Activated naive CD8-positive, alpha-beta T cell treated with anti-CD3 and anti-CD28 coated beads, Interleukin-2, amount 50 U/mL, for 24 hours (primary cell): Measurements from ENCODE around the gene HERC5.

Experiments used
- ATAC-seq: fragments of 150-1000 bp; cut with Tn5 transposase; one replicate; pipeline ENCODE4 v1.10.0; 2021
- DNase-seq: peaks from one replicate; pipeline ENCODE4 v3.0.0; 2021
- H3K27ac Mint-ChIP-seq: one replicate; pipeline ENCODE4 v1.8.0; 2021; ENCODE audit warnings: mild to moderate bottlenecking, mixed read lengths
- H3K27me3 Mint-ChIP-seq: one replicate; pipeline ENCODE4 v1.8.0; 2021; ENCODE audit warnings: mixed read lengths
- H3K36me3 Mint-ChIP-seq: one replicate; pipeline ENCODE4 v1.8.0; 2021; ENCODE audit warnings: low read depth, mixed read lengths
- H3K4me1 Mint-ChIP-seq: one replicate; pipeline ENCODE4 v1.8.0; 2021; ENCODE audit warnings: mixed read lengths
- H3K4me3 Mint-ChIP-seq: one replicate; pipeline ENCODE4 v1.8.0; 2021; ENCODE audit warnings: mild to moderate bottlenecking, moderate library complexity, mixed read lengths
- H3K9me3 Mint-ChIP-seq: one replicate; pipeline ENCODE4 v1.8.0; 2021; ENCODE audit warnings: mixed read lengths

Gene HERC5

GRCh38 chr4:88465653-88466192 lies 8.8 kb downstream of the HERC5 start:
- Mint-ChIP-seq H3K27ac (no peak overlapping the region), H3K4me3 (no peak overlapping the region)
- ATAC-seq: no peak

GRCh38 chr4:88467392-88467791 lies 10.5 kb downstream of the HERC5 start:
- DNase-seq (no peak), ATAC-seq (no peak)
- no peaks in the 10 kb centered on the region for H3K27me3 Mint-ChIP-seq
- H3K4me3 Mint-ChIP-seq: no peak overlapping the region
- no peak overlapping the region for H3K27ac Mint-ChIP-seq
- peaks cover 3% of the 10 kb centered on the region for H3K4me1 Mint-ChIP-seq
- H3K36me3 Mint-ChIP-seq: peaks cover 31% of the 10 kb centered on the region
- no peaks in the 10 kb centered on the region for H3K9me3 Mint-ChIP-seq

More at GRCh38 chr4:88465653-88466192, 8.8 kb downstream of the HERC5 start:
- H3K4me1 Mint-ChIP-seq: peaks cover 5% of the 10 kb centered on the region
- H3K27me3 Mint-ChIP-seq: no peaks in the 10 kb centered on the region
- peaks cover 27% of the 10 kb centered on the region for H3K36me3 Mint-ChIP-seq
- no peak for DNase-seq
- H3K9me3 Mint-ChIP-seq: no peaks in the 10 kb centered on the region

GRCh38 chr4:88477229-88477860 lies 20.4 kb downstream of the HERC5 start:
- no peaks in the 10 kb centered on the region for H3K9me3 Mint-ChIP-seq
- no peak for DNase-seq
- no peak overlapping the region for H3K27ac Mint-ChIP-seq
- H3K27me3 Mint-ChIP-seq: no peaks in the 10 kb centered on the region
- no peak overlapping the region for H3K4me3 Mint-ChIP-seq
- ATAC-seq: no peak
- no peaks in the 10 kb centered on the region for H3K4me1 Mint-ChIP-seq
- peaks cover 15% of the 10 kb centered on the region for H3K36me3 Mint-ChIP-seq

- ATAC-seq: no peak
- Mint-ChIP-seq H3K9me3 (no peaks in the 10 kb centered on the region), H3K27me3 (no peaks in the 10 kb centered on the region), H3K4me1 (no peaks in the 10 kb centered on the region), H3K4me3 (no peak overlapping the region), H3K36me3 (peaks cover 13% of the 10 kb centered on the region), H3K27ac (no peak overlapping the region)
- DNase-seq: no peak
These were observed 21.3 kb downstream of the HERC5 start for GRCh38 chr4:88478247-88478646.

- Mint-ChIP-seq H3K36me3 (peaks cover 6% of the 10 kb centered on the region), H3K4me3 (no peak overlapping the region), H3K4me1 (no peaks in the 10 kb centered on the region), H3K9me3 (no peaks in the 10 kb centered on the region), H3K27me3 (no peaks in the 10 kb centered on the region), H3K27ac (no peak overlapping the region)
- DNase-seq (no peak), ATAC-seq (no peak)
These were observed 24.6 kb downstream of the HERC5 start for GRCh38 chr4:88481537-88481936.

GRCh38 chr4:88489100-88489761 lies 32.3 kb downstream of the HERC5 start:
- Mint-ChIP-seq H3K9me3 (no peaks in the 10 kb centered on the region), H3K4me1 (peaks cover 11% of the 10 kb centered on the region), H3K27me3 (no peaks in the 10 kb centered on the region), H3K36me3 (no peaks in the 10 kb centered on the region), H3K27ac (peak overlapping the region; percentile 10), H3K4me3 (no peak overlapping the region)
- ATAC-seq: no peak
- DNase-seq: no peak

- Mint-ChIP-seq H3K36me3 (peaks cover 4% of the 10 kb centered on the region), H3K27me3 (no peaks in the 10 kb centered on the region), H3K9me3 (no peaks in the 10 kb centered on the region), H3K4me1 (no peaks in the 10 kb centered on the region), H3K27ac (no peak overlapping the region), H3K4me3 (no peak overlapping the region)
- no peak for ATAC-seq
- no peak for DNase-seq
These were observed 41.0 kb downstream of the HERC5 start for GRCh38 chr4:88497859-88498409.

GRCh38 chr4:88503344-88503743 lies 46.4 kb downstream of the HERC5 start:
- H3K27me3 Mint-ChIP-seq: no peaks in the 10 kb centered on the region
- H3K27ac Mint-ChIP-seq: no peak overlapping the region
- no peak overlapping the region for H3K4me3 Mint-ChIP-seq
- peaks cover 8% of the 10 kb centered on the region for H3K36me3 Mint-ChIP-seq
- DNase-seq (no peak), ATAC-seq (no peak)
- H3K9me3 Mint-ChIP-seq: no peaks in the 10 kb centered on the region
- no peaks in the 10 kb centered on the region for H3K4me1 Mint-ChIP-seq

- Mint-ChIP-seq H3K4me3 (no peak overlapping the region), H3K27ac (no peak overlapping the region), H3K36me3 (no peaks in the 10 kb centered on the region), H3K9me3 (no peaks in the 10 kb centered on the region), H3K4me1 (no peaks in the 10 kb centered on the region), H3K27me3 (no peaks in the 10 kb centered on the region)
- no peak for DNase-seq
- no peak for ATAC-seq
These were observed 54.3 kb downstream of the HERC5 start for GRCh38 chr4:88511236-88511635.

- no peak overlapping the region for H3K4me3 Mint-ChIP-seq
- H3K36me3 Mint-ChIP-seq: no peaks in the 10 kb centered on the region
- peaks cover 5% of the 10 kb centered on the region for H3K4me1 Mint-ChIP-seq
- DNase-seq (no peak), ATAC-seq (no peak)
- H3K27me3 Mint-ChIP-seq: no peaks in the 10 kb centered on the region
- no peaks in the 10 kb centered on the region for H3K9me3 Mint-ChIP-seq
- no peak overlapping the region for H3K27ac Mint-ChIP-seq
These were observed 57.9 kb downstream of the HERC5 start for GRCh38 chr4:88514557-88515511.

- Mint-ChIP-seq H3K27me3 (no peaks in the 10 kb centered on the region), H3K36me3 (peaks cover 10% of the 10 kb centered on the region), H3K4me3 (no peak overlapping the region), H3K9me3 (no peaks in the 10 kb centered on the region), H3K27ac (no peak overlapping the region), H3K4me1 (peaks cover 10% of the 10 kb centered on the region)
- DNase-seq: no peak
- no peak for ATAC-seq
These were observed 59.8 kb downstream of the HERC5 start for GRCh38 chr4:88516746-88517145.

GRCh38 chr4:88517825-88518224 lies 60.9 kb downstream of the HERC5 start:
- H3K9me3 Mint-ChIP-seq: no peaks in the 10 kb centered on the region
- H3K27ac Mint-ChIP-seq: no peak overlapping the region
- peaks cover 21% of the 10 kb centered on the region for H3K4me1 Mint-ChIP-seq

GRCh38 chr4:88518911-88519310 lies 62.0 kb downstream of the HERC5 start:
- ATAC-seq (no peak), DNase-seq (no peak)
- H3K4me3 Mint-ChIP-seq: no peak overlapping the region
- peaks cover 16% of the 10 kb centered on the region for H3K36me3 Mint-ChIP-seq
- no peaks in the 10 kb centered on the region for H3K9me3 Mint-ChIP-seq
- no peaks in the 10 kb centered on the region for H3K27me3 Mint-ChIP-seq
- H3K4me1 Mint-ChIP-seq: peaks cover 21% of the 10 kb centered on the region
- no peak overlapping the region for H3K27ac Mint-ChIP-seq

More at GRCh38 chr4:88517825-88518224, 60.9 kb downstream of the HERC5 start:
- H3K36me3 Mint-ChIP-seq: peaks cover 16% of the 10 kb centered on the region
- DNase-seq: no peak
- no peak for ATAC-seq
- H3K27me3 Mint-ChIP-seq: no peaks in the 10 kb centered on the region
- no peak overlapping the region for H3K4me3 Mint-ChIP-seq

GRCh38 chr4:88522702-88523324 lies 65.9 kb downstream of the HERC5 start:
- H3K27me3 Mint-ChIP-seq: no peaks in the 10 kb centered on the region

More at GRCh38 chr4:88522702-88523324, 65.9 kb downstream of the HERC5 start:
- Mint-ChIP-seq H3K9me3 (no peaks in the 10 kb centered on the region), H3K4me3 (peak overlapping the region; percentile 94), H3K27ac (peak overlapping the region; percentile 92), H3K4me1 (peaks cover 30% of the 10 kb centered on the region), H3K36me3 (peaks cover 16% of the 10 kb centered on the region)
- ATAC-seq (no peak), DNase-seq (peak; percentile 48)
